ENCODE results near the gene LEF1.

LEF1 gene

GRCh38 chr4:108113229-108113628 is 55.5 kb downstream of the LEF1 start:
- DNase-seq (ENCODE audit: low read depth in 3 of 3), result no peak

GRCh38 chr4:108111781-108112180 is 57.0 kb downstream of the LEF1 start:
- no peak for DNase-seq (ENCODE audit: low read depth in 3 of 3)

GRCh38 chr4:108110450-108110849 is 58.3 kb downstream of the LEF1 start:
- no peak for DNase-seq (ENCODE audit: low read depth in 3 of 3)

GRCh38 chr4:108109997-108110416 is 58.7 kb downstream of the LEF1 start:
- DNase-seq (ENCODE audit: low read depth in 3 of 3), result no peak

GRCh38 chr4:108109111-108109510 is 59.6 kb downstream of the LEF1 start:
- DNase-seq (ENCODE audit: low read depth in 3 of 3), result no peak

GRCh38 chr4:108107729-108108382 is 60.9 kb downstream of the LEF1 start:
- DNase-seq (ENCODE audit: low read depth in 3 of 3), result no peak

- DNase-seq (ENCODE audit: low read depth in 3 of 3), result no peak
Observed at GRCh38 chr4:108107101-108107500, 61.6 kb downstream of the LEF1 start.

- DNase-seq (ENCODE audit: low read depth in 3 of 3), result no peak
Observed at GRCh38 chr4:108106186-108106585, 62.5 kb downstream of the LEF1 start.

- DNase-seq (ENCODE audit: low read depth in 3 of 3), result no peak
Observed at GRCh38 chr4:108103099-108103862, 65.5 kb downstream of the LEF1 start.

- no peak for DNase-seq (ENCODE audit: low read depth in 3 of 3)
Observed at GRCh38 chr4:108100827-108101226, 67.9 kb downstream of the LEF1 start.

- no peak for DNase-seq (ENCODE audit: low read depth in 3 of 3)
Observed at GRCh38 chr4:108099838-108100237, 68.9 kb downstream of the LEF1 start.

GRCh38 chr4:108097990-108098553 is 70.7 kb downstream of the LEF1 start:
- DNase-seq (ENCODE audit: low read depth in 3 of 3), result no peak

- no peak for DNase-seq (ENCODE audit: low read depth in 3 of 3)
Observed at GRCh38 chr4:108094923-108095482, 73.7 kb downstream of the LEF1 start.

- DNase-seq (ENCODE audit: low read depth in 3 of 3), result no peak
Observed at GRCh38 chr4:108094131-108094530, 74.6 kb downstream of the LEF1 start.

GRCh38 chr4:108092288-108092687 is 76.4 kb downstream of the LEF1 start:
- DNase-seq (ENCODE audit: low read depth in 3 of 3), result no peak

- no peak for DNase-seq (ENCODE audit: low read depth in 3 of 3)
Observed at GRCh38 chr4:108087293-108087967, 81.3 kb downstream of the LEF1 start.

GRCh38 chr4:108081256-108081655 is 87.5 kb downstream of the LEF1 start:
- DNase-seq (ENCODE audit: low read depth in 3 of 3), result no peak

- DNase-seq (ENCODE audit: low read depth in 3 of 3), result no peak
Observed at GRCh38 chr4:108080747-108081146, 88.0 kb downstream of the LEF1 start.

- no peak for DNase-seq (ENCODE audit: low read depth in 3 of 3)
Observed at GRCh38 chr4:108078024-108078733, 90.6 kb downstream of the LEF1 start.

GRCh38 chr4:108072300-108072699 is 96.4 kb downstream of the LEF1 start:
- DNase-seq (ENCODE audit: low read depth in 3 of 3), result peak in 1 of 3 experiments; percentile 33

- no peak for DNase-seq (ENCODE audit: low read depth in 3 of 3)
Observed at GRCh38 chr4:108070775-108071174, 98.0 kb downstream of the LEF1 start.

All from stimulated activated CD4-positive, alpha-beta T cell treated with anti-CD3 and anti-CD28 coated beads, TNF-alpha, amount 100 ng/mL, for 4 hours (primary cell).